ENCODE measurements around the gene CATSPER1.
"Not testable (repeated sequence)": the region's sequence is repeated elsewhere in the genome, so short reads cannot be mapped to it uniquely, and the experiment has no call there.

Gene CATSPER1

DNA sequence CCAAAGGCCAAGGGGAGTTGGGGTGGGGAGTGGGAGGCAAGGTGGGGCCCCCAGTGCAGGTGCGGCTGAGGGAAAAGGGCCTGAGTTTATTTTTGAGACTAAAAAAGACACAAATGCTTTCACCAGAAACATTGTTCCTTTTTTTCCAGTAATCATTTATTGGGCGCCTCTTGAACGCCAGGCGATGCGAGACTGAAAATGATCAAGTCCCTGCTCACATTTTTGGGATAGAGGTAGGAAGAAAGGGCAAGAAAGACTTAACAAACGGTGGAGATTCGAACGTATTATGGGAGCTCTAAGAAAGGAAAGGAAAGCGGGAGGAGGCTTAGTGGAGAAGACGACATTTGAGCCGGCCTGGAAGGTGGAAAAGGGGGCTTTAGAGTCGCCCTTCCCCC lies 25.1 kb upstream of the CATSPER1 start:
- no peak for DNase-seq

DNA sequence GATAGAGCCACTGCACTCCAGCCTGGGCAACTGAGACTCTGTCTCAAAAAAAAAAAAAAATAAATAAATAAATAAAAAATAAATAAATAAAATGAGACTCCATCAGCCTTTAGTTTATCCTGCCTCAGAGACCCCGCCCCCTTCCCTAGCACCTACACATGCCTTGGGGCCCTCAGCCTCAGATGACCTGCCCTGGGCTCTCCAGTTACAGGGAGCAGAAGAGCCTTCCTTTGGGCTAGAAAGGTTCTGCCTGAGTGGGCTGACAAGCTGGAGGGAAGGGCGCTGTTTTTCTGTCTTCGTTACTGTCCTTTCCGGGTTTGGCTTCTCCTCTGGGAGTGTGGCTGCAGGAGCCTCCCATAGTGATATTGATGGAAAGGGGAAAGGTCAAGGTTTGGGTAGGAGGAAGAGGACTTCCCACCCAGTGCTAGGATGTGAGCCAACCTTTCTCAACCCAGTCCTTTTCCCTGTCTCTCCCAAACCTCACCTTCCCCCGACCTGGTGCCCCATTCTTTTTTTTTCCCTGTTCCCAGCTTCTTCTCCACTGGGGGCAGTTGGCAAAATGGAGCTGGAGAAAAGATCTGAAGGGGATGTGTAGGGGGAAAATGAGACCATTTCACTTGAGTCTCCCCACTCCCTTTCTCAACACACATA lies 24.4 kb upstream of the CATSPER1 start:
- DNase-seq, result no peak

DNA sequence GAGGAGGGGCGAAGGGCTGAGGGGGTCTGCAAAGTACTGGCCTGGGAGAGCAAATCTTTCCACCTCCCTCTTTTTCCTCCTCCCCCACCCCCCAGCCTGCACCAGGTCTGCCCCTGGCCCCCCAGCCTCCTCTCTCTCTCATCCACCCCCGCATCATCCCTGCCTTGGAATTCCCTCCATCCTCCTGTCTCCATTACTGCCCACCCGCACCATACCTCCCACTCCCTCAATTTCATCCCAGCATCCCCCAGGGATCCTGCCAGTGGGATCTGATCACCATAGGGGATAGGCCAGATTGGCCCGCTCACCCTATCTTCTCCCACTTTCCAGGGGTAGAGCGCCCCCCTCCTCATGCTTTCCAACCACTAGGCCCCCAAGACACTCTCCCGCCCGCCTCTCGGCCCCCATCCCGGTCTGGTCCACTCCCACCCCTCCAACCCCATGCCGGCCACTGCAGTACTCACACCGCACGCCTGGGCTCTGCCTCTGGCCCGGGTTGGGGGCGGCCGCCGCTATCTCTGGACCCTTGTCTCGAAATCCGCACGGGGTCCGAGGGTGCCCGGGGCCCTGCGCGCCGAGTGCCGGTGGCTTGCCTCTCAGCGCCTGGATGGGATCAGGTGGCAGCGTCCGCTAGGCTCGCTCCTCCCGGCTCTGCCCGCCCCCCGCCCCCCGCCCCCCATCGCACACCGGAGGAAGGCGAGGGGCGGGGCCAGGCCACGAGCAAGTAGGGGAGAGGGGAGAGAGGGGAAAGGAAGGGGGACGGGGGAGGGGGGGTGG lies 22.5 kb upstream of the CATSPER1 start, which contains the start of gene GAL3ST3:
GAL3ST3 (minus strand) TSS at position 615 of the 777 bp plus-strand sequence. CDS start 3,746 bp downstream, outside the sequence.
- DNase-seq, result no peak

DNA sequence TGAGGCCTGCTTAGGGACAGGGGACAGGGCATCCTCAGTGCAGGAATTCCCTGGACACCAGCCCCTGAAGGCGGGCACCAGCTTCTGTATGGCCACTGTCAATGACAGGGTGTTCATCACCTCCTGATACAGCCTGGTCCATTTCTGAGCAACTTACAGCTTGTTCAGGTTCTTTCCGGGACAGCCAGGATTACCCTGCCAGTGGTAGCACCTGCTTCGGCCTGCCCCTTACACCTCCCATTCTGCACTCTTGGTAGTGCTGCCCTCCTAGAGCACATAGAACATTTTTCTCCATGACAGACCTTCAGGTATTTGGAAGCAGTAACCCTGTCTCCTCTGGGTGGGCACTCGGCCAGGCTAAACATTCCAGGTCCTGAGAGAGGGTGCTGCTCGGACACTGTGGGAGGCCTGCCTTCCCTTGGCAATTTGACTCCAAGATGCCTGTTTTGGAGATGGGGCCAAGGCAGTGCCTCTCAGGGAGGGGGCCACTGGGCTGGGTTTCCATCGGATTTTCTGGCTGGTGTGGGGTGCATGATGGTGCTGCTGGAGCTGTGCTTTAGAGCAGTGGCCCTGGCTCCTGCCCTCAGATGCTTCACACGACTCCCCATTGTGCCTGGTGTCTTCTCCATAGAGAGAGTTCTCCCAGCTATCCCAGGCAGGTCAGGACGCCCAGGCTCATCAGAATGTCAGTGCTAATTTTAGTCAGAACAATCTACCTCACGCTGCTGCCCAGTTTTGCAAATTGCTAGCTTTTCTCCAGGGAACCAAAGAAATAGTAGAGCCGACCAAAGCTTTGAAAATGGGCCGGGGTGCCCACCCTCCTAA lies 21.5 kb upstream of the CATSPER1 start:
- DNase-seq, result peak; percentile 86

GRCh38 chr11:66046901-66047300 lies 20.6 kb upstream of the CATSPER1 start:
- no peak for DNase-seq

DNA sequence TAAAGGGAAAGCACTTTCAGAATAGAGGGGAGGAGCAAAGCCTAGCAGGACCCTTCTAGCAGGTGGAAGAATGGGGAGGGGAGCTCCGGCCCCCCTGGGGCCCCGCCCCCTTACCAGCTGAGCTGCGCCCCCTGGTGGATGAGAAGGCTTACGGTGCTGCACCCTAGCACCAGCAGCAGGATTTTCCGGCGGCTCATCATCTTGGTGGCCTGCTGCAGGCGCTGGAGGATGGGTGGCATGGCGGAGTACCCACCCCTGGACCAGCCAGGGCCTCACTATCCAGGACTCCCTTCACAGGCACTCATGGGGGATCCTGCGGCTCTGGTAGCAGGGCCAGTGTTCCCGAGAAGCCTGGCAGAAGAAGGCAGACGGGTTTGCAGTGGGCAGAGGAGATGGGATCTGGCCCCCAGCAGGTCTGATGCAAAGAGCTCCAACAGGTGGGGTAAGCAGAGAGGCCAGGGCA lies 18.9 kb upstream of the CATSPER1 start:
- DNase-seq, result peak; percentile 51

DNA sequence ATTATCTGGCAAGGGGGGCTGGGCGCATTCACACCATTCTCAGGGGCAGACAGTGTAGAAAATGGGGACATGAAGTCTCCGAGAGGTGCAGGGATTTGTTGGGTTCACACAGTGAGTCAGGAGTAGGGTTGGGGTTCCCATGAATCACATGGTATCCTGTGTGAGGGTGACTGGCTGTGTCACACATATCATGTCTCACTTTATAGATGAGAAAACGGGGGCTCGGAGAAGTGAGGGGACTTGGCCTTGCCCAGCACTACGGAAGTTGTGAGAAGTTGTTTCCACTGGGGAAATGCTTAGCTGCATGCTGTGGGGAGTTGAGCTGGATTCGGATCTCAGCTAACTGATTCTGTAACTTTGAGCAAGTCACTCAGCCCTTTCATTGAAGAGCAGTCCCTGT lies 18.5 kb upstream of the CATSPER1 start:
- no peak for DNase-seq

DNA sequence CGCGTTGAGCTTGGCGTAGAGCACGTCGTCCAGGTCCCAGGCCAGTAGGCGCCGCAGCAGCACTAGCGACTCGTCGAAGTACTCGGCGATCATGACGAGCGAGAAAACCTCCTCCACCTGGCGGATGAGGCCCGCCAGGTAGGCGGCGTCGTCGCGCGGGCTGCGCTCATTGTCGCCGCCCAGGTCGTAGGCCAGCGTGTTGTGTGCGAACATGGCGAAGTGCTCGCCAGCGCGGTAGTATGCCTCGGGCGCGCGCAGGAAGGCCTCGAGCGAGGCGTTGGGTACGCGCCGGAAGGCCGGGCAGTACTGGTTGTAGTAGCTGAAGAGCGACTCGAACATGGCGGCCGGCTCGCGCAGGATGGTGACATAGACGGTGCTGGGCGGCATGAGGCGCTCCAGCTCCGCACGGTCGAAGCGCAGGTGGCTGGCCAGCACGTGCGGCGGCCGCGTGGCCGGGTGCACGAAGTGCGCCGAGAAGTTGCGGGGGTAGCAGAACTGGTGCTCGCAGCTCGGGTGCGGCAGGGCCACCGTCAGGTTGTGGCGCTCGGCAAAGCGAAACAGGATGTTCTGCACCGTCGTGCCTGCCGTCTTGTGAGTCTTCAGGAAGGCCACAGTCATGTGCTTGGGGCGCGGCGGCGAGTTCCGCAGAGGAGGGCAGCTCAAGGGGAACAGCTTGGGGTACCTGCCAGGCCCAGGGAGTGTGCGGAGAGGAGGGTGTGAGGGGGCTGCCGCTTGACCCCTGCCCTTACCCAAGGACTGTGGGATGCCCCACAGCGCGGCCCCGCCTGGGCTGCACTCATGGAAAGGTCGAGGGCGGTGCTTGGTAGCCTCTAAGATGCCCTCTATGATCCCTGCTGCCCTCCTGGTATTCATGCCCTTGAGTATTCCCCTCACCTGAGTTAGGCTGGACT lies 17.0 kb upstream of the CATSPER1 start:
- no peak for DNase-seq

GRCh38 chr11:66042227-66042995 lies 16.1 kb upstream of the CATSPER1 start:
- DNase-seq, result no peak

- no peak for DNase-seq
These were observed 13.5 kb upstream of the CATSPER1 start for GRCh38 chr11:66039765-66040164.

DNA sequence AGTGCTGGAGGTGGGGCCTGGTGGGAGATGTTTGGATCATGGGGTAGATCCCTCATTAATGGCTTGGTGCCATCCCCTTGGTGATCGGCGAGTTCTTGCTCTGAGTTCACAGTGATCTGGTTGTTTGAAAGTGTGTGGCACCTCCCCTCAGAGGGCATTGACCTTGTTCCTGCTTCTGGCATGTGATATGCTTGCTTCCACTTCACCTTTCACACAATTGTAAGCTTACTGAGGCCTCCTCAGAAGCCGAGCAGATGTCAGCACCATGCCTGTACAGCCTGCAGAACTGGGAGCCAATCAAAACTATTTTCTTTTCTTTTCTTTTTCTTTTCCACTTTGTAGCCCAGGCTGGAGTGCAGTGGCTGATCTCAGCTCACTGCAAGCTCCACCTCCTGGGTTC lies 11.0 kb upstream of the CATSPER1 start:
- DNase-seq, result no peak

- DNase-seq, result no peak
These were observed 10.0 kb upstream of the CATSPER1 start for GRCh38 chr11:66036334-66036710.

GRCh38 chr11:66035653-66036333 lies 9.5 kb upstream of the CATSPER1 start:
- no peak for DNase-seq

DNA sequence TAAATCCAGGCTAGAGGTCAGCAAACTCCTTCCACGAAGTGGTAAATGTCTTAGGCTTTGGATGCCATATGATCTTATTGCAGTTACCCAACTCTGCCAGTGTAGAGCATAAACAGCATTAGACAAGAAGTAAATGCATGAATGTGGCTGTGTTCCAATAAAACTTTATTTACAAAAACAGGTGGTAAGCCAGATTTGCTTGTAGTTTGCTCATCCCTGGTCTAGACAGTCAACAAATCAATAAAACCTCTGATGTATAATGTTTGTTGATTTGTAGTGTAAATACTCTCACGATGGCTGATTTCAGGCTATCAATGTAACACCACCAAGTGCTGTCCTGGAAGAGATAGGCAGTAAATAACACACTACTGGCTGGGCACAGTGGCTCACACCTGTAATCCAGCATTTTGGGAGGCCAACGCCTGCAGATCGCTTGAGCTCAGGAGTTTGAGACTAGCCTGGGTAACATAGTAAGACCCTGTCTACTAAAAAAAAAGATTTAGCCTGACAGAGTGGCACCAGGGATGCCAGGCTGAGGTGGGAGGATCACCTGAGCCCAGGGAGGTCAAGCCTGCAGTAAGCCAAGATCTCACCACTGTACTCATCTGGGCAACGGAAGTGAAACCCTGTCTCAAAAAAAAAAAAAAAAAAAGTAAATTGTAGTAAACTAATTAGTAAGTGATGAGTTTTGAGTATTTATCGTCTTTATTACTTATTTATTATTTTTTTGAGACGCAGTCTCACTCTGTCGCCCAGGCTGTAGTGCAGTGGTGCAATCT lies 6.9 kb upstream of the CATSPER1 start:
- DNase-seq, result no peak

DNA sequence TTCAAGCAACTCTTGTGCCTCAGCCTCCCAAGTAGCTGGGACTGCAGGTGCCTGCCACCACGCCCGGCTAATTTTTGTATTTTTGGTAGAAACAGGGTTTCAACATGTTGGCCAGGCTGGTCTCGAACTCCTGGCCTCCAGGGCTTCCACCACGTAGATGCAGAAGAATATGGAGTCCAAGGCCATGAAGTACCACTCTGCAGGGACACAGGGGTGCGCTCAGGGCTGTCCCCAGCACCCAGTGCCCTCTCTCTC lies 3.2 kb downstream of the CATSPER1 start:
- not testable (repeated sequence) for DNase-seq

- DNase-seq, result peak; percentile 43
These were observed 3.7 kb downstream of the CATSPER1 start for GRCh38 chr11:66022401-66023185.

- DNase-seq, result peak; percentile 84
These were observed 5.5 kb downstream of the CATSPER1 start for GRCh38 chr11:66020618-66021357.

DNA sequence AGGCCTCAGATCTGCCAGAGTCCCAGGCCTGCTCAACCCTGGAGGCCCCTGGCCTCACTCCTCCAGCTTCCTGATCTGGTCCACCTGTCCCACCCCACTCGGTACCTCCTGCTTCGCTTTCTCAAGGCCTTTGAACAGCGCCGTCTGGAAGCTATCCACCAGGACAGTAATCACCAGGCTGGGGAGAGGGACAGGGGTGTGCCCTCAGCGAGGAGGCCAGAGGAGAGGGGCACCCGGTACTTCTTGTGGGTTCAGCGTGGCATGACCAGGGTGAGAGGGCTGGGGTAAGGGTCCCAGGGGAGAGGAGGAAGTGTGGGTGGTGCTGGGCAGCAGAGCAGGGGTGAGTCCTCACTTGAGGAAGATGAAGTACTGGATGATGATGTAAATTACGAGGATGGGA lies 6.1 kb downstream of the CATSPER1 start:
- DNase-seq, result no peak

DNA sequence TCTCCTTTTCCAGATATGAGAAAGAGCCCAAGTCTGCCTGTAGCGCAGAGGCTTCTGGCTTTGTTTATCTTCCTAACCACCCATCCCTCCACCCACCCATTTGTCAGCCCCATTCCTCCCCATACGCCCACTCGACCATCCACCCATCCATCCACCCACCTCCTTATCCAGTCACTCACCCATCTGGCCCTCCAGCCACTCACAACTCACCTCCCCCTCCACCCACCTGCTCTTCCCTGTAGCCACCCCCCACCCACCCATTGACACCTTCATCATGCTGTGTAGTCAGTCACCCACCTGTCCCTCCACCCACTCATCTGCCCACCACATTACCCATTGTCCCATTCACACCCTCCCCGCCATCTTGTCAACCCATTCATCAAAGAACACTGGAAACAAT lies 9.0 kb downstream of the CATSPER1 start:
- no peak for DNase-seq
